ENCODE measurements around the gene TTC9C.
"Not testable (repeated sequence)": the region's sequence is repeated elsewhere in the genome, so short reads cannot be mapped to it uniquely, and the experiment has no call there.

GRCh38 chr11:62749931-62750330 is 21.6 kb downstream of the TTC9C start:
- TF ChIP-seq CTCF (conservative IDR thresholded peaks at IDR 0.05); EZH2 (IDR thresholded peaks at IDR 0.05; ENCODE audit: low read depth): not testable (repeated sequence)

All from PC-9 (cell line).